ENCODE measurements around the gene TMEM54.

The TMEM54 gene

DNA sequence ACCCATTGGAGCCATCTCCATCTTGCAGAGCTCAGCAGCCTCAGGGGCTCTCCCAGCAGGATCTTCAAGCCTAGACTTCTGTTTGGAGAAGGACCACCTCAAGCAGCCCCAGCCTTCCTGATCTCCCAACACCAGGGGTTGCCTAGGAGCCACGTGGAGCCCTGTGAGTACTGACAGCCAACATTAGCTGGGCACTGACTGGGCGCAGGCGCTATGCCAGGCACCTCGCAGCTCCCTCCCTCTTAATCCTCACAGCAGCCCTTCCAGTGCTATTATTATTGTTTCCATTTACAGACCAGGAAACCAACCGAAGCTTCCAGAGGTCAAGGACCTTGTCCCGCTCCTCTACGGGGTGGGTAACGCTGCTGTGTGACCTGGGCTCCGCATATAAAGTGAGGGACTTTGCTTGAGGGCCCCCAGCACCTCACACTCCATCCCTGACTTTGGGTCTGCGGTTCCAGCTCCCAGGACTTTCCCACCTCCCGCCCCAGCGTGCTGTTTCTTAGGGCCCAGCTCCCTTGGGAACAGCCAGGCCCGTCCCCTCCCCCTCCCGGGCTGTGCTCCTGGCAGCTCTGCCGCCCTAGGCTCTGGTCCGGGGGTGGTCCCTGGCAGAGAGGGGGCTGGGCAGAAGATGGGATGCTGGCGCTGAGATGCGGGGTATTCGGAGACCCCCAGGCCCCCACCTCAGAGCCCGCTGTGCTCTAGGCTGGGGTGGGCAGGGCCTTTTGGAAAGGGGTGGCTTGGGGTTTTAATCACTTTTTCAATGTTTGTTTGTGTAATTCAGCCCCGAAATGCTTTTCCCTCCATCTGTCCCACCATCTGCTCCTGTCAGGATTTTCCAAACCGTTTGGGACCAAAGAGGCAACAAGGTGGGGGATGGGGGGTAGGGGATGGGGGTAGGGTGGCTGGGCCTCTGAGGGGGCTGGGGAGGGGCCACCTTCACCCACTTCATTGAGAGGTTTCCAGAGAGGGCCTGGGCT is 19.0 kb downstream of the TMEM54 start:
- DNase-seq (ENCODE audit: low read depth): no peak

- no peak for DNase-seq (ENCODE audit: low read depth)
Observed at GRCh38 chr1:32881291-32881690, 19.9 kb downstream of the TMEM54 start.

- DNase-seq (ENCODE audit: low read depth): no peak
Observed at GRCh38 chr1:32878637-32879041, 22.6 kb downstream of the TMEM54 start.

- DNase-seq (ENCODE audit: low read depth): no peak
Observed at GRCh38 chr1:32878183-32878582, 23.0 kb downstream of the TMEM54 start.

GRCh38 chr1:32877211-32878110 is 23.7 kb downstream of the TMEM54 start:
- no peak for DNase-seq (ENCODE audit: low read depth)

DNA sequence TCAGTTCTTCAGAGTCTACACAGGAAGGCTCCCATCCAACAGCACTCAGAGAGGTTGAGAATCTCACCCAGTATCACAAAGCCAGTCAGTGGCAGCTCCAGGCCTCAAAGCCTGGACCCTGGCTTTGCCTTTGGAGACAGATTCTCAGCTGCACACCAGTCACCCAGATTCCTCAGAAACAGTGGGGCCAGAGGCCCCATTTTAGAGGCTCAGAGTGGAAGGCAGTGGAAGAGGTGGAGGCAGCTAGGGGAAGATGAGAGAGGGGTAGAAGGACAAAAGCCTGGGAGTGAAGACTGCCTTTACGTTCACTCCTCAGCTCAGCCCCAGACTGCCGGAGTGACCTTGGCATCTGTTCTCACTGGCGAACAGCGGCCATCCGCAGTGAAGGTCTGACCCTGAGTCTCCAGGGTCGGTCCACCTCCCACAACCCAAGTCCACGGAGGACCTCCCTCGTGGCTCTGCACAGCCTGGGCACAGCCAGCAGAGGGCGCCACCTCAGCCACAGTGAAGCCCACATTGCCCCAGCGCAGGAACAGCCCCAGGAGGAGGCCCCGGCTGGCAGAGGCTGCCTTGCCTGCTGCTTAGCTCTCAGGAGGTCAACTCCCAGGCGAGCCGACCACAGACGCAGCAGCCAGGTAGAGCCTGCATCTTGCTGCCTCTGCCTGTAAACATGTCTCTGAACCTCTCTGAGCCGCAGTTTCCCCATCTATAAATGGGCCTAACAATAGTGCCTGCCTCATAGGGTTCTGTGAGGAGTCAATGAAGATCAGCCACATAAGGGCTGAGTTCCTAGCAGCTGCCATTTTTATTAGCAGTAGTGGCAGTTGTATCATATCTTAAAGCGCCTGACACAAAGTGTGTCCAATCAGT is 24.6 kb downstream of the TMEM54 start:
- DNase-seq (ENCODE audit: low read depth): no peak

- no peak for DNase-seq (ENCODE audit: low read depth)
Observed at GRCh38 chr1:32874860-32875752, 26.1 kb downstream of the TMEM54 start.

GRCh38 chr1:32873484-32873883 is 27.7 kb downstream of the TMEM54 start:
- no peak for DNase-seq (ENCODE audit: low read depth)

- DNase-seq (ENCODE audit: low read depth): no peak
Observed at GRCh38 chr1:32872192-32872460, 29.1 kb downstream of the TMEM54 start.

- DNase-seq (ENCODE audit: low read depth): no peak
Observed at GRCh38 chr1:32871364-32872191, 29.6 kb downstream of the TMEM54 start.

DNA sequence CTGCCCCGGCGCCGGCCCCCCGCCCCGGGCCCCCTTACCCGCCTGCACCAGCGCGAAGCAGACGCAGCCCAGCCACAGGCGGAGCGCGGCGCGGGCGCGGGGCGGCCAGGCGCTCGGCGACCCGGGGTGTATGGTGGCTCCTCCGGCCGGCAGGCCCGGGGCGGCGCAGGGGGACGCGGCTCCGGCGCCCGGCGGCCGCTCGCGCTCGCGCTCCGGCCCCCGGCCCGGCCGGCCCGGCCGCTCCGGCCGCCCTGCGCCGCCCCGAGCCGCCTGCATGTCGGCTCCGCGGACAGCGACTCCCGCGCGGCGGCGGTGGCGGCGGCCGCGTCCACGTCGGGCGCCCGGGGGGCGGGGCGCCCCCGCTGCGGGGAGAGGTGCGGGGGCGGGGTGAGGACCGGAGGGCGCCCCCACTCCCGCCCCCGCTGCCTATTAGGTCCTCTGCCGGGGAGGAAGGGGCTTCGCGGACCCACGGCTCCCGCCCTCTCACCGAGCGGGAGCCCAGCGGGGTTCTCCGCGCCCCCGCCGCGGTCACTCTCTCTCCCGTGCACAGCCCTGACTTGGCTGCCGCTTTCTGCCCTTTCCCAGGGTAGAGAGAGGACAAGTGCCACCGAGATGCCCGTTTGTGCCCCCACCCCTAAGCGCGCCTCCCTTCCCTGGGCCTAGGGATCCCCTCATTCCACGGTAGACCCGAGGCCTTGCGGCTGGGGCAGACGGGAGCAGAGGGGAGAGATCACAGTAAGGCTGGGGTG is 30.4 kb downstream of the TMEM54 start, which contains the start of gene FNDC5:
Gene FNDC5 (minus strand): TSS at position 298 of the 749 bp plus-strand sequence.
- no peak for DNase-seq (ENCODE audit: low read depth)

DNA sequence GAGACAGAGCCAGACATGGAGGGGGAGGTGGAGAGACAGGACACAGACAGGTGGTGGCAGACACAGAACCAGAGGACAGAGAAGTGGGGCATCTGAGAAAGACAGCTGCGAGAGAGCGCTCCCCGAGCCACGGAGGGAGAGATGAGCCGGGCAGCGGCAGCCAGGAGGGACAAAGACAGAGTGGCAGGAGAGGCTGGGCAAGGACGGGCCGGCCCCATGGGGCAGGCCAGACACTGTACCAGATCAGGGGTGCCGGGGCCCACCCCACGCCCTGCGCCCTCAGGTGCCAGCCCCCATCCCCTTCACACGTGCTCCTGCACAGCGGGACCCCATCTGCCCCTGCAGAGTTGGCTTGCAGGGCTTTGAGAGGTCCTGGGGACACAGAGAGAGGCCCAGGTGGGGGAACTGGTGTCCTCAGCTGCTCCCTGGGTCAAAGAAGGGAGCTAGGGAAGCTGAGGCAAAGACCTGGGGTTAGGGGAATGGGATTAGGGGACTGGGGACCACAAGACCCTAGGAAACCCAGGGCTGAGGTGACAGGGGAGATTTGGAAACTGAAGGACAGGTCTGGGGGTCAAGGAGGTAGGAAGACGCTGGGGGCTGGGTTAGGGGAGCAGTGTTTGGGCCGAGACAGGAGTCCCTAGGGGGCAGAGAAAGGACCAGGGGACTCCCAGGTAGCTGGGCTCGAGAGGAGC is 31.1 kb downstream of the TMEM54 start:
- no peak for DNase-seq (ENCODE audit: low read depth)

DNA sequence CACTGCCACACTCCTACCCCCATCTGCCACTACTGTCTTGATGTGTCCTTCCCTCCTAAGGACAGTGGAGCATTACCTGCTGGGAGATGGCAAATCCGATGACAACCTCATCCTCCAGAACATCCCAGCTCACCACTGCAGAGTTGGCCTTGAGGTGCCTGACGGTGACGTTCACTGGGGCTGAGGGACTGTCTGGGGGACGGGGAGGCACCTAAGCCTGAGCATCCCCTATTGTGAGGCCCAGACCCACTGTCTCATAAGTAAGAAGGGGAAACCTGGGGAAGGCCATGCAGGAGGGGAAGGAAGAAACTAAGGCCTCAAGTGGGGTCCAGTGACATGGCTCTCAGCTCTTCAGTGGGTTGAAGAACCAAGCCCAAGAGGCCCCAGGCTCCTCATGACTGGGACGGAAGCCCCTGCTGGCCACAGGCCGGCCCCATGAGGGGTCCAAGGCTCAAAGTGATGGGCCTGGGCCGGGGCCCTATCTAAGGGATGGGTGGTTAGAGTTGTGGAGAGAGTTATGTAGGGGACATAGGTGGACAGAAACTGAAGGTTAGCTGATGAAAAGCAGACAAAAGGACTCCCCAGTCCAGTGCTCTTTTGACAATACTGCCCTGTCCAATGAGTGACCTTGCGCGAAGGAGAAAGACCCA is 32.3 kb downstream of the TMEM54 start:
- DNase-seq (ENCODE audit: low read depth): no peak

DNA sequence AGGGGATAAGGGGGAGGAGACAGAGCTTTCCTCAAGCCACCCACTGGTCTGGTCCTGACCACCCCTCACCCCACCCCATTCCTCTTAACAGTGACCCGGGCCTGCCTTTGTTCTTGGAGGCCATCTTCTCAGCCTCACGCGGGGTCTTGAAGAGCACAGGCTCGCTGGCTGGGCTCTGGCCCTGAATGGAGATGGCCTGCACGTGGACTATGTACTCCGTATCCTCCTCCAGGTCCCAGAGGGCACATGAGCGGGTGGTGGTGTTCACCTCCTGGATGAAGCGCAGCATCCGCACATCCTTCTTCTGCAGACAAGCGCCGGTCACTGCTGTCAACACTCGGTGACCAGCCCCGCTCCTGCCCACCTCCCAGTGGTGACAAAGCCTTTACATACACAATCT is 33.1 kb downstream of the TMEM54 start:
- DNase-seq (ENCODE audit: low read depth): no peak

GRCh38 chr1:32867671-32868070 is 33.5 kb downstream of the TMEM54 start:
- DNase-seq (ENCODE audit: low read depth): no peak

- no peak for DNase-seq (ENCODE audit: low read depth)
Observed at GRCh38 chr1:32867151-32867550, 34.0 kb downstream of the TMEM54 start.

DNA sequence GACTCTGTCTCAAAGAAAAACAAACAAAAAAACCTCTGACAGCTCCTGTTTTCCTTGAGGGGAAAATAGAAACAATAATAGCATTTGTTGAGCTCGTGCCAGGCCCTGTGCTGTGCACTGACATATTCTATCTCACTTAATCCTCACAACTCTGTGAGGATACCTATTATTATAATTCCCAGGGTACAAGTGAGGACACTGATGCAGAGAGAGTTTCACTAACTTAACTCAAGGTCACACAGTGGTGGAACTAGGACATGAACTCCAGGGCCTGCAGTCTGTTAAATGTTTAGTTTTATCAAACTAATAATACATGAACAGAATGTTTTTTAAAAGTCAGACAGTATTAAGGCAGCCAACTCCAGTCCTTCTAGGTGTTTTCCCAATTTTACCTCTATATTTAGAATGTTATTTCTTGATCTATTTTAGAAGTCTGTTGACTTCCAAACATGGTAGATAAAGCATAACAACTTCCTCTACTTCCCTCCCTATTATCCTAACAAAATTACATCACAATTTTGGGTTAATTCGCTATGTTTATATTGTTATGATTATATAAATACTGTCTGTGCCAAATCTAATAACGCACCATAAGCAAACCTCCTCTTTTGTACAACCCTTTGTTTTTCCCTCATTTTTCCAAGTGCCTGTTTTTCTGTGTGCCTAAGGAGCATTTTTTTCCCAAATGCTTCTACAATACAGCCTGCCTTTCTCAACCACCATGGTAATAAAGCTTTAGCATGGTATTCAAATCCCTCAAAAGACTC is 35.4 kb downstream of the TMEM54 start:
- DNase-seq (ENCODE audit: low read depth): no peak
